Germinal center (tissue), 1 donor: Measurements from ENCODE around the gene TRPV5.

ENCODE experiments used
- DNase-seq: peaks from one replicate; pipeline ENCODE4 v3.0.0; 2012; ENCODE audit warnings: mixed read lengths, low spot score

The TRPV5 gene

DNA sequence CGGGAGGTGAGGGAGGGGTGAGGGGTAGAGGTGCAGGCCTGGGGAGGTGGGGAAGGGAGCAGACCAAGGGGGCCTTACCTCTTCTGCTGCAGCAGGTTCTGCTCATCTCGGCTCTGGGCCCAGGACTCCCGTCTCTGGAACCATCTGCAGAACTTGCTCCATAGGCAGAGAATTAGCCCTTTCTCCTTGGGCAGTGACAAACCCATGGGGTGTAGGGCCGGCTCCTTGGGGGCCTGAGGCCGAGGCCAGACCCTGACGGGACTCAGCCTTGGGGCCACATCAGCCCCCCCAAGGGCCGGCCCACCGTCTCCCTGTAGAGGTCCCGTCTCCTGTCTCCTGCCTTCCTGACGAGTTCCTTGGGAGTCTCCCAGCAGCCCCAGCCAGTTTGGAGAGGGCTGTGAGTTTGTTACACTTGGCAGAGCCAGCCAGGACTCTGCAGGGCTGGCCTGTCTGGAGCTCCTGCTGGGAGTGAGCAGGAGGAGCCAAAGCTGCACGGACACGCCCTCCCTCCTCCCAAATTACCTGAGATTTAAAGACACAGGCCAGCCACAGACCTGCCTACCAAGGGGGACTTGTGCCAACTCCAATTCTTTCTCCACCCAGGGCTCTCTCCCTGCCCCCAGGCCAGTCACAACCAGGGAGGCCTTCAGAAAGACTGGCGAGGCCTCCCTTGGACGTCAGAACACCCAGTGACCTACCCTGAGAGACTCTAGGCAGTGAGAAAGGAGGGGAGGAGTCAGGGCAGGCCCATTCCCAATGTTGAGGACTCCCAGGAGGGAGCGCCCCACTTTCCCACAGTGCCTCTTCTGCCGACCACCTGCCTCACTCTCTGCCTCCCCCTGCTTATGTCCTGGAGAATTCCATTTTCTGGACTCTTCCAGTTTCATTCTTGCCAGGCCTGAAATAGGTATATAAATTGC is 48.0 kb downstream of the TRPV5 start, which contains the start of gene TRPV6:
TRPV6 (minus strand) TSS at position 435 of the 920 bp plus-strand sequence.
- DNase-seq = no peak

- no peak for DNase-seq
These were observed 49.3 kb downstream of the TRPV5 start for GRCh38 chr7:142884286-142884640.

- no peak for DNase-seq
These were observed 49.8 kb downstream of the TRPV5 start for GRCh38 chr7:142883571-142884285.

DNA sequence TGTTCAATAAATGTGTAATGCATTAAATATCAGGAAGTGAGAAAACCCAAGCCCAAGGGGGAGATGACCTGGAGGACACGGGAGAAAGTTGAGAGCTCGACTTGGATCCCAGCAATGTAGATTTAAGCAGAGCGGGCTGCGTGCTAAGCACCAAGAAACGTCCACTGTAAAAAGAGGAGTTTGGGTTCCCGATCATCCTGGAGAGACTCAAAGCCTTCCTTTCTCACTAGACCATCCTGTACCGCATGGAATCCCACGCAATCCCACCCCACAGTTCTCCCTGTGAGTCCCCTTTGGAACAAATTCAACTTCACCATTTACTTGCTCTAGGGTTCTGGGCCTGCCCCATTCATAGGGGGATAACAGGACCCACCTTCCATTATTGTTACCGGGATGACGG is 50.4 kb downstream of the TRPV5 start:
- DNase-seq = no peak

DNA sequence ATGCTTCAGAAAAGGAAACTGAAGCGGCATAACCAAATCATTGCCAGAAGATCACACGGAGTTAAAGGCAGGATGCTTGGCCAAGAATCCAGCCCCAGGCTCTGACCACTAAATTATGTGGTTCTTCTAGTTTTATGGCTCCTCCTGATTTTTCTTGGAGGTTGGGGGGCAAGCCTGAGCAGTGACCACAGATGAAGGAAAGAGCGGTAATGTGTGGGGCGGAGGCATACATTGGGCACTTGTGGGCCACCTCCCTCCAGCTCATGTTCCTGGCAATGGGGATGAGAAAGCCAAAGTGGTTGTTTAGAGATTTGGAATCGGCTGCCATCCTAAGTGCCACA is 51.2 kb downstream of the TRPV5 start:
- DNase-seq = no peak

- no peak for DNase-seq
These were observed 51.8 kb downstream of the TRPV5 start for GRCh38 chr7:142881586-142882337.

GRCh38 chr7:142880876-142881505 is 52.6 kb downstream of the TRPV5 start:
- DNase-seq = peak; percentile 74

- DNase-seq = no peak
These were observed 54.5 kb downstream of the TRPV5 start for GRCh38 chr7:142879060-142879459.

- DNase-seq = no peak
These were observed 55.2 kb downstream of the TRPV5 start for GRCh38 chr7:142878315-142878714.

GRCh38 chr7:142876991-142877910 is 56.3 kb downstream of the TRPV5 start:
- no peak for DNase-seq

DNA sequence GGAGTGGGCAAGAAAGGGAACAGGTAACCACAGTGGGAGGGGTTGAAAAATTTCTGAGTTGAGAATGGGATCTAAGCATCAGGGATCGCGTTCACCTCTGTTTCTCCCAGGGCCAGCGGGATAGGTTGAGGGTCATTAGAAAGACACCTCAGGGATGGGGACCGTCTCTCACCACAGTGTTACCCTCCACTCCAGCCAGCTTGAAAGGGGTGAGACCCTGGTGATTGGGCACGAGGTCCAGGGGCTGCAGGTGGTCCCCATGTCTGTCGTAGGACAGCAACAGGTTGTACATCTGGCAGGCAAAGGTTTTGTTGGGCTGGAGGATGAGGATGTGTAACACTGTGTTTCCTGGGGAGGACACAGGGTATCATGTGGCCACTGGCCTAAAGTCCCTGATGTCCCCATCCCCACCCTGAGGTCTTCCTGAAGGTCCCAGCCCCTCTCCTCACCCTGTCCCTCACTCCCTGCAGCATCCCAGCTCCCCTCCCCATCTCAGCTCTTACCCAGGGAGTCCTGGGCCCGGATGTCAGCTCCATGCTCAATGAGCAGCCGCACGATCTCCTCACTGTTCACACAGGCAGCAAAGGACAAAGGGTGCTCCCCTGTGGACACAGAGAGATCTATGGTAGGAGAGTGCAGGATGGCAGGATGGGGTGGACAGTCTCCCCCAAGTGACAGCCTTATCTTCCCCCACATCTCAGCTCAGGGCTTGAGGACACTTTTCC is 57.1 kb downstream of the TRPV5 start:
- DNase-seq = no peak

GRCh38 chr7:142875456-142875855 is 58.1 kb downstream of the TRPV5 start:
- no peak for DNase-seq

DNA sequence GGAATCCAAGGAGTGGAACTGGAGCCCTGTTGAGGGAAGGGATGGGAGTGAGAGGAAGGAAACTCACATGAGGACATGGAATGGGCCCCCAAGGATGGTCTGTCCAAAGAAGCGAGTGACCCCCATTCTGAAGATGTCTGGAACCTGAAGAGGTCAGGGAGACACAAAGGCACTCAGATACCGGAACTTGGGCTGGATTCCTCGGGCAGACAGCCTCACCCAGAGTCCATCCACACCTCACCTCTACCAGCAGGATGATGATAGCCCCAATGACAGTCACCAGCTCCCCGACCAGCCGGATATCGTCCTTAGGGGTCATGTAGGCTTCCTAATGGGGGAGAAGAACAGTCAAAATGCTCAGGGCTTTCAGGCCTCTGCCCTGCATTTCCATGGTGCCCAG is 58.7 kb downstream of the TRPV5 start:
- DNase-seq = no peak

DNA sequence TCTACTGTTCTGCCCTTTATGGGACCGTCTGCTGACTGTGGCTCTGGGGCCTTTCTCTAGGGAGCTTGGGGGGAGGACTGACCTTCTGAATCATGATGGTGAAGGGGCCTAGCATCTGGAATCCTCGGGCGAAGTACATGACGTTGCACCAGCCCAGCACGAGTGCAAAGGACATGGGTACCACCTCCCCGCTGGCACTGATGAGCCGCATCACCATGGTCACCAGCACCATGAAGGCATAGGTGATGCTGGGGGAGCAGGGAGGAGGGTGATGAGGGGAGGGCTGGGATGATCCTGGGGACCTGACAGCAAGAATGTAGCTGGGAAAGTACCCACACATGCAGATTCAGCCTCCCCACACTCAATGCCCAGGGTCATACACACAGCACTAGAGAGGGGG is 59.1 kb downstream of the TRPV5 start:
- no peak for DNase-seq

- no peak for DNase-seq
These were observed 59.7 kb downstream of the TRPV5 start for GRCh38 chr7:142873871-142874270.

DNA sequence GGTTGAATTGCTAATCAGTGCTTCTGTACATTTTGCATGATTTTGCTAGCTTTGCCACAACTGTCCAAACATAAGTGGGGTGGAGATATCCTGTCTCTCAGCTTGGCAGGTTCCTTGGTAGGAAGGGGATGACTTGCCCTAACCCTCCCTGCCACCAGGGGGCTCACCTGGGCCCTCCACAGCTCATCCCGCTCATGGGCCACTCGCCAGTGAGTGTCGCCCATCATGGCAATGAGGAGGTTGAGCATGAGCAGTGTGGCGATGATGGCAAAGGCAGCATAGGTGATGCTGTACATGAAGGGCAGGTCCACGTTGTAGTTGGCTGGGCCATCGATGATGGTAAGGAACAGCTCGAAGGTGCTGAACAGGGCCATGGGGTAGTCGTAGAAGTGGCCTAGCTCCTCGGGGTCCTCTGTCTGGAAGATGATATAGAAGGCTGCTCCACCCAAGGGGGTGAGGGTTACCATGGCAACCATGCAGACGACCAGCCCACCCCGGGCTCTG is 60.2 kb downstream of the TRPV5 start:
- DNase-seq = peak; percentile 57

- DNase-seq = no peak
These were observed 61.4 kb downstream of the TRPV5 start for GRCh38 chr7:142872106-142872675.

- no peak for DNase-seq
These were observed 62.1 kb downstream of the TRPV5 start for GRCh38 chr7:142871260-142872105.
